RWPE2 (cell line): ENCODE data around the gene DDX1.

ENCODE experiments used
- ATAC-seq: fragments of 200-7000 bp; cut with Tn5 transposase; 3 replicates; pipeline ENCODE4 v1.9.1; 2021; ENCODE audit warnings: low read depth
- DNase-seq: peaks from one replicate; pipeline ENCODE4 v3.0.0-alpha.2; 2020; ENCODE audit warnings: low spot score
- H3K27ac ChIP-seq: fragments of 450-650 bp; 2 replicates; pipeline ENCODE4 v1.5.1; 2017; ENCODE audit warnings: mild to moderate bottlenecking; ENCODE audit not compliant: poor library complexity, severe bottlenecking
- H3K27me3 ChIP-seq: fragments of 250-450 bp; sonication (Bioruptor Pico); 2 replicates; pipeline ENCODE4 v1.5.1; 2021; ENCODE audit warnings: mild to moderate bottlenecking, moderate library complexity; ENCODE audit not compliant: insufficient read depth, poor library complexity, severe bottlenecking
- H3K36me3 ChIP-seq: fragments of 250-450 bp; sonication (Bioruptor Pico); 2 replicates; pipeline ENCODE4 v1.5.1; 2020; ENCODE audit warnings: low read depth, mild to moderate bottlenecking, moderate library complexity
- H3K4me1 ChIP-seq: fragments of 250-450 bp; sonication (Bioruptor Pico); 2 replicates; pipeline ENCODE4 v1.5.1; 2021; ENCODE audit warnings: mild to moderate bottlenecking, moderate library complexity; ENCODE audit not compliant: insufficient read depth, poor library complexity, severe bottlenecking
- H3K4me3 ChIP-seq: fragments of 250-450 bp; sonication (Bioruptor Pico); 2 replicates; pipeline ENCODE4 v1.5.1; 2021; ENCODE audit warnings: mild to moderate bottlenecking, moderate library complexity; ENCODE audit not compliant: severe bottlenecking
- H3K9me3 ChIP-seq: fragments of 250-450 bp; sonication (Bioruptor Pico); 2 replicates; pipeline ENCODE4 v1.5.1; 2021; ENCODE audit warnings: mild to moderate bottlenecking, moderate library complexity; ENCODE audit not compliant: severe bottlenecking
- TF ChIP-seq, protein P1 (sequence below): fragments of 450-650 bp; IDR thresholded peaks from one replicate; pipeline ENCODE4 v1.5.1; 2017; ENCODE audit warnings: mild to moderate bottlenecking, moderate library complexity; ENCODE audit not compliant: poor library complexity, severe bottlenecking

DDX1 gene

DNA sequence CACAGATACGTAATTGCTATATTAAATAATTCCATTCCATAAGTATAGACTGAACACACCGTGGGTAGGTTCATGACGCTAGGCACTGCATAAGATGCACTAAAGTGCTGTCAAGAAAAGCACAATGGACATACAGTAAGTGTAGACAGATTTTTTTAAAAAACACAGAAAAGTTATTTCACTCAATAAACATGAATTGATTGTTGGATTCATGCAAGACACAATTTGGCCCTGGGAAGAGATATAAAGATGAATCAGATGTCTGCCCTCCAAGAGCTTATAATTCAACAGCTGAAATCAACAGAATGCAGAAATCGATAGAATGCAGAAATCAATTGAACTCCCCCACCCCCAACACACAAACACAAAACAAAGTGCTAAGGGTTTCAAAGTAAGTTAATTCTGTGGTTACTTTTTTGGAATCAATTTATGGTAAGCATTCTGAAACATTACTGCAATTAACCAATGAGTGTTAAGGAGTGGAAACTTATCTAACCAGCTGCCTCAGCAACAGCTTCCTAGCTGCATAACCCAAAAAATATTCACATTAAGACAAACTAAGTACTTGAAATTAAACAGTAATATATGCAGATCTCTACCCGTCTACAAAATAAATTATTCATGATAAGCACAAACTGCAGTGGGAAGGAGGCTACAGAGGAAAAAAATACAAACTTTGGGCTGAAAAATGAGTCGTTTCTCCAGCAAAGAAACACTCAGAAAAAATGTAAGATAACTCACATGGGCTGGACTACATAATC, 32.1 kb upstream of the DDX1 start:
- DNase-seq (no peak), ATAC-seq (no peak)
- H3K36me3 ChIP-seq, result peaks cover 11% of the 10 kb centered on the region
- no peak overlapping the region for H3K27ac ChIP-seq
- TF ChIP-seq, protein P1, sequence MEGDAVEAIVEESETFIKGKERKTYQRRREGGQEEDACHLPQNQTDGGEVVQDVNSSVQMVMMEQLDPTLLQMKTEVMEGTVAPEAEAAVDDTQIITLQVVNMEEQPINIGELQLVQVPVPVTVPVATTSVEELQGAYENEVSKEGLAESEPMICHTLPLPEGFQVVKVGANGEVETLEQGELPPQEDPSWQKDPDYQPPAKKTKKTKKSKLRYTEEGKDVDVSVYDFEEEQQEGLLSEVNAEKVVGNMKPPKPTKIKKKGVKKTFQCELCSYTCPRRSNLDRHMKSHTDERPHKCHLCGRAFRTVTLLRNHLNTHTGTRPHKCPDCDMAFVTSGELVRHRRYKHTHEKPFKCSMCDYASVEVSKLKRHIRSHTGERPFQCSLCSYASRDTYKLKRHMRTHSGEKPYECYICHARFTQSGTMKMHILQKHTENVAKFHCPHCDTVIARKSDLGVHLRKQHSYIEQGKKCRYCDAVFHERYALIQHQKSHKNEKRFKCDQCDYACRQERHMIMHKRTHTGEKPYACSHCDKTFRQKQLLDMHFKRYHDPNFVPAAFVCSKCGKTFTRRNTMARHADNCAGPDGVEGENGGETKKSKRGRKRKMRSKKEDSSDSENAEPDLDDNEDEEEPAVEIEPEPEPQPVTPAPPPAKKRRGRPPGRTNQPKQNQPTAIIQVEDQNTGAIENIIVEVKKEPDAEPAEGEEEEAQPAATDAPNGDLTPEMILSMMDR, result no peak
- no peaks in the 10 kb centered on the region for H3K27me3 ChIP-seq
- H3K4me3 ChIP-seq, result peak overlapping the region; percentile 50
- peaks cover 5% of the 10 kb centered on the region for H3K4me1 ChIP-seq
- H3K9me3 ChIP-seq, result no peaks in the 10 kb centered on the region

DNA sequence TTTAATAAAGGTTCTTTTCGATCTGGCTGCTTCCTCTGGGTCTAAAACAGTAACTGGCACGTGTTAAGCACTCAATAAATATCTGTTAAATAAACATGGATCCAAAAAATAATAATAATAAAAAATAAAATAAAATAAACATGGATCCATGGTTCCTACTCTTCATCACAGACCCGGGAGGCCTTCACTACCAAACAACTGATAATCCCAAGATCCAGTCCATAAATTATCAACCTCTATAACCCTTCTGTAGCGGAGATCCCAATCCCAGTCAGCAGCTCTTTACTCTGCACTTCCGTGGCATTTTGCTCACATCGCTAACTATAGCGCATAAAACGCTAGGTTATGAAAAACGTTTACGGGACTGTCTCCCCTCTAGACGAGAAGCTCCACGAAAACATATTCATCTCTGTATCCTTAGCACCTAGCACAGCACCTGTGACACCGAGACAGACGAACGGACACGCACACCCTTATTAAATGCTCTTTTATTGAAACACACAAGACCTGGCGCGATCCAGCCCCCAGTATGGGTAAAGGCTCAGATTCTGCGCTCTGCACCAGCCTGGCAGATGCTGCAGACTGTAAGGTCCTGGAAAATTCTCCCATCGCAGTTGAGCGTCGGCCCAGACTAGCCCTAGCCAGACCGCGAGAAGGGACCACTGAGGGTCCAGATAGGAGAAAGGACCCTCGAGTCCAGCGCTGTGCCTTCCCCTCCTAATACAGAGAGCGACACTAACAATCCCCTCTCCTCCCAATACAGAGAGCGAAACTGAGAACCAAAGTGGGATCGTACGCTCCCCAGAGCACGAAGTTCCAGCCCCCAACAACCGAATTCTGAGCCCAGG, 31.3 kb upstream of the DDX1 start:
- Histone ChIP-seq H3K36me3 (peaks cover 11% of the 10 kb centered on the region), H3K4me1 (peaks cover 5% of the 10 kb centered on the region), H3K9me3 (no peaks in the 10 kb centered on the region), H3K27me3 (no peaks in the 10 kb centered on the region), H3K27ac (peak overlapping the region; percentile 18), H3K4me3 (peak overlapping the region; percentile 50)
- TF ChIP-seq, protein P1, result no peak
- ATAC-seq, result peak; percentile 69
- DNase-seq, result no peak

DNA sequence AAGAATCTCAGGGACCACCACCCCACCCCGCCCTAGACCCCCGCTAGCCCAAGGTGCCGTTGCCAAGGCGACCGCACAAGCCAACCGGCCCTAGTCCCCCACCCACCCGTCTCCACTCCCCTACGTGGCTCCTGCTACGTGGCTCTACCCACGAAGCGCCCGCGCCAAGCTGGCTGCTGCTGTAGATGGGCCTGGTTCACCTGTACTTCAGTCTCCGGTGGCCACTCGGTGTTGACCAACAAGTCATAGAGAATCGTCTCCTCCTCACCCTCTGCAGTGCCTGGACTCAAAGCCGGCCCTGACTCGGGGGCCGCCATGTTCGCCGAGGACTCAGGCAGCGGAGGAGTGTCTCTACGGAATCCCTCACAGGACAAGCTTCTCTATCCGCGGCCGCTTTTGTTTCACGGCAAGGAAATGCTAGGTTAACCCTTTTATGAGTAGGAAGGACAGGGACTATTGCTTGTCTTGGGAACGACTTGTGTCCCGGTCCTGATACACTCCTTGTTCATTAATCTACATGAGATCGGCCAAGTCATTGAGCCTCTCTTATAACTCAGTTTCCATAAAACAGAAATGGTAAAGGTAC, 30.6 kb upstream of the DDX1 start, which contains the start of gene NBAS:
NBAS (minus strand) TSS at position 347 of the 586 bp plus-strand sequence; CDS start at position 317, 30 bp downstream.
- peak; percentile 78 for ATAC-seq
- Histone ChIP-seq H3K27me3 (no peaks in the 10 kb centered on the region), H3K4me3 (peak within 1 kb of the TSS; percentile 50), H3K4me1 (peaks cover 5% of the 10 kb centered on the region), H3K36me3 (peaks cover 7% of the 10 kb centered on the region; the same call in 1 of the 2 replicates), H3K9me3 (no peaks in the 10 kb centered on the region), H3K27ac (peak within 1 kb of the TSS; percentile 18)
- TF ChIP-seq, protein P1, result no peak
- DNase-seq, result peak; percentile 66

DNA sequence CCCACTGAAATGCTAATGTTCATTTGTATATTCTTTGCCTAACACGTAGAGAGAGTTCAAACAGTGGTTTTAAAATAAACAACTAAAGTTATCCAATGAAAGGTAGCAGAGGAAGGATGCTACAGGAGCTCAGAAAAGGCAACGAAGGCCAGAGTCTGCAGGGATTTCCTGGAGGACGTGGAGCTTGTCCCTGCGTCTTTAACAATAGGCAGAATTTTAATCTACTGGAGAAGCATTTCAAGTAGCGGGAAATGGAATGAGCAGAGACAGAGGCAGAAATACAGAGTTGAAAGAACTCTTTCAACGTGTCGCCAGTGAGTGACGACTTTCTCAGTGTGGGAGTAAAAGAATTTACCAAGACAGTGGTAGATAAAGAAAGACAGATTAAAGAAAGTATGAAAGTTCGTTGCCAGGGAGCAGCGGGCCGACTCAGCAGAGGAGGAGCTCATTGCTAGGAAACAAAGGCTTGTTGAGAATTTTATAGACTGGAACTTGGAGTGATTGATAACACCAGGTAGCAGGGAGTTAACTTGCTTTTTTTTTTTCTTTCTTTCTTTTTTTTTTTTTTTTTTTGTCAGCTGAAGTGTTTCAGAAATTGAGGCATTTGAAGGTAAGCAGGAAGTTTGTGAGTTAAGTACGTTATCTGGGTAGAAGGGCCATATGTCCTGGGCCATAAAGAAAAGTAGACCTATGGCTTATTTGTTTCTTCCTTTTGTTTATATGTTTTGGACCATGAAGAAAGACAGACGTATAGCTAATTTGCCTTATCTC, 29.9 kb upstream of the DDX1 start:
- DNase-seq (no peak), ATAC-seq (peak; percentile 32)

More for the DNA sequence above, 29.9 kb upstream of the DDX1 start:
- Histone ChIP-seq H3K9me3 (no peaks in the 10 kb centered on the region), H3K27ac (peak overlapping the region; percentile 18), H3K4me3 (peak overlapping the region; percentile 50), H3K27me3 (no peaks in the 10 kb centered on the region), H3K4me1 (peaks cover 5% of the 10 kb centered on the region), H3K36me3 (peaks cover under 1% of the 10 kb centered on the region; the same call in 1 of the 2 replicates)
- TF ChIP-seq, protein P1, result no peak
